IMR-90 (cell line): ENCODE results near the gene PDCD11. TPM values are rescaled to one million over a fixed set of nuclear protein-coding genes. Genes with fewer than 3 reads are reported as not detected.

Experiments
- ATAC-seq: fragments of 200-7000 bp; cut with Tn5 transposase; 2 replicates; pipeline ENCODE4 v1.9.1; 2020; ENCODE audit warnings: low read depth, mild to moderate bottlenecking, moderate library complexity
- BruUV-seq: library from RNA; stranded (reverse); fragments of 400-500 nt; replicated peaks from 2 replicates; lab custom pipeline; 2021; lab: Mats Ljungman, UMichigan
- CTCF ChIA-PET: fragments of 300-600 bp; formaldehyde crosslinking; extraction: SDS; loops from one replicate; lab custom pipeline; 2021; ENCODE audit warnings: antibody characterized with exemption; lab: Yijun Ruan, JAX
- POLR2A ChIA-PET: fragments of 300-600 bp; sonication (Branson Sonifier 250); formaldehyde crosslinking; loops from one replicate; lab custom pipeline; 2022; ENCODE audit warnings: antibody characterized with exemption; ENCODE audit not compliant: unreplicated experiment; lab: Charles Lee
- DNase-seq: peaks from one replicate; pipeline ENCODE4 v3.0.0; 2013
- H2AFZ ChIP-seq: replicated peaks from 2 replicates; pipeline ENCODE3; 2013; ENCODE audit warnings: low read length, mild to moderate bottlenecking; ENCODE audit not compliant: poor library complexity
- H2AK5ac ChIP-seq: 2 replicates; pipeline ENCODE4 v1.6.1; 2013; ENCODE audit warnings: low read depth, low read length, inconsistent platforms
- H2AK9ac ChIP-seq: replicated peaks from 2 replicates; pipeline ENCODE3; 2013; ENCODE audit warnings: mild to moderate bottlenecking, low read depth, low read length, moderate library complexity; ENCODE audit not compliant: poor library complexity
- H2BK120ac ChIP-seq: 2 replicates; pipeline ENCODE4 v1.6.1; 2013; ENCODE audit warnings: low read depth, low read length, inconsistent platforms
- H2BK15ac ChIP-seq: 3 replicates; pipeline ENCODE4 v1.6.1; 2013; ENCODE audit warnings: low read depth, low read length, inconsistent platforms
- H2BK20ac ChIP-seq: 2 replicates; pipeline ENCODE4 v1.6.1; 2013; ENCODE audit warnings: low read depth, mild to moderate bottlenecking, inconsistent platforms, low read length, moderate library complexity
- H2BK5ac ChIP-seq: 2 replicates; pipeline ENCODE4 v1.6.1; 2013; ENCODE audit warnings: mild to moderate bottlenecking, low read depth, low read length, inconsistent platforms; ENCODE audit not compliant: poor library complexity, severe bottlenecking
- H3K14ac ChIP-seq: replicated peaks from 2 replicates; pipeline ENCODE4 v1.6.1; 2013; ENCODE audit warnings: low read depth, low read length, inconsistent platforms
- H3K18ac ChIP-seq: 2 replicates; pipeline ENCODE4 v1.6.1; 2013; ENCODE audit warnings: low read depth, low read length, control low read depth
- H3K23ac ChIP-seq: 2 replicates; pipeline ENCODE4 v1.6.1; 2013; ENCODE audit warnings: low read depth, low read length, inconsistent platforms
- H3K27ac ChIP-seq: 2 replicates; pipeline ENCODE4 v1.5.1; 2013; ENCODE audit warnings: mild to moderate bottlenecking, control low read depth, low read length; ENCODE audit not compliant: insufficient read depth
- H3K27me3 ChIP-seq: 2 replicates; pipeline ENCODE4 v1.6.1; 2013; ENCODE audit warnings: low read length; ENCODE audit not compliant: control insufficient read depth, insufficient read depth
- H3K36me3 ChIP-seq: 2 replicates; pipeline ENCODE4 v1.6.1; 2013; ENCODE audit warnings: low read length, mixed read lengths; ENCODE audit not compliant: control insufficient read depth, insufficient read depth
- H3K4ac ChIP-seq: 2 replicates; pipeline ENCODE4 v1.6.1; 2013; ENCODE audit warnings: low read depth, low read length, inconsistent platforms
- H3K4me1 ChIP-seq: 2 replicates; pipeline ENCODE4 v1.6.1; 2013; ENCODE audit warnings: low read length, mixed read lengths; ENCODE audit not compliant: control insufficient read depth, insufficient read depth
- H3K4me2 ChIP-seq: 2 replicates; pipeline ENCODE4 v1.6.1; 2013; ENCODE audit warnings: low read depth, mild to moderate bottlenecking, control low read depth, low read length, moderate library complexity
- H3K4me3 ChIP-seq: 2 replicates; pipeline ENCODE4 v1.5.1; 2013; ENCODE audit warnings: low read depth, mild to moderate bottlenecking, control low read depth, low read length, moderate library complexity; ENCODE audit not compliant: insufficient read depth
- H3K56ac ChIP-seq: 2 replicates; pipeline ENCODE4 v1.6.1; 2013; ENCODE audit warnings: low read length, inconsistent platforms; ENCODE audit not compliant: insufficient read depth; ENCODE audit errors: extremely low read depth
- H3K79me1 ChIP-seq, 2 experiments: 2 replicates each; pipeline ENCODE4 v1.6.1; 2013; ENCODE audit warnings: low read length in 2 of 2, inconsistent platforms in 1 of 2, low read depth in 1 of 2
- H3K9ac ChIP-seq: 2 replicates; pipeline ENCODE4 v1.6.1; 2013; ENCODE audit warnings: low read depth, low read length, control low read depth
- H3K9me1 ChIP-seq: 2 replicates; pipeline ENCODE4 v1.6.1; 2013; ENCODE audit warnings: low read length, inconsistent platforms; ENCODE audit not compliant: insufficient read depth
- H3K9me3 ChIP-seq: 2 replicates; pipeline ENCODE4 v1.6.1; 2013; ENCODE audit warnings: low read length; ENCODE audit not compliant: control insufficient read depth, insufficient read depth
- H4K20me1 ChIP-seq: 2 replicates; pipeline ENCODE4 v1.6.1; 2013; ENCODE audit warnings: low read length, inconsistent platforms; ENCODE audit not compliant: insufficient read depth
- H4K5ac ChIP-seq: 2 replicates; pipeline ENCODE4 v1.6.1; 2013; ENCODE audit warnings: mild to moderate bottlenecking, low read depth, low read length, control low read depth
- H4K8ac ChIP-seq, 2 experiments: 2 replicates each; pipeline ENCODE4 v1.6.1; 2013; ENCODE audit warnings: low read depth in 2 of 2, low read length in 2 of 2, control low read depth in 1 of 2, inconsistent platforms in 1 of 2
- H4K91ac ChIP-seq: 2 replicates; pipeline ENCODE4 v1.6.1; 2013; ENCODE audit warnings: low read depth, low read length, inconsistent platforms; ENCODE audit not compliant: insufficient read depth
- CEBPB ChIP-seq: IDR thresholded peaks from 2 replicates; pipeline ENCODE4 v1.6.1; 2012; ENCODE audit warnings: low read depth, low read length, improper control_type of control experiment
- CTCF ChIP-seq: conservative IDR thresholded peaks from 2 replicates; pipeline ENCODE4 v1.5.1; 2012; ENCODE audit warnings: mild to moderate bottlenecking, low read depth, low read length, improper control_type of control experiment
- MAFK ChIP-seq: IDR thresholded peaks from 2 replicates; pipeline ENCODE4 v1.6.1; 2012; ENCODE audit warnings: low read depth, low read length, improper control_type of control experiment
- RCOR1 ChIP-seq: IDR thresholded peaks from 2 replicates; pipeline ENCODE4 v1.6.1; 2012; ENCODE audit warnings: mild to moderate bottlenecking, low read length, improper control_type of control experiment; ENCODE audit not compliant: insufficient replicate concordance
- SMC3 ChIP-seq: fragments of 150-350 bp; IDR thresholded peaks from 2 replicates; pipeline ENCODE4 v1.6.1; 2016; ENCODE audit warnings: low read depth, mild to moderate bottlenecking, antibody characterized with exemption, low read length, moderate library complexity
- USF2 ChIP-seq: fragments of 150-350 bp; IDR thresholded peaks from 2 replicates; pipeline ENCODE4 v1.6.1; 2017; ENCODE audit warnings: mild to moderate bottlenecking, antibody characterized with exemption, low read length, low read depth
- WGBS, 2 experiments: methylation state at CpG; one replicate each; pipeline versions ENCODE4 v1.1.5 to v1.1.7; 2013; ENCODE audit warnings: missing lambda C conversion rate in 2 of 2; ENCODE audit not compliant: insufficient read length in 1 of 2; ENCODE audit errors: extremely low coverage in 2 of 2; 5-methylcytosine and 5-hydroxymethylcytosine counted together
- dilution Hi-C: fragments of 300-500 bp; cut with HindIII; formaldehyde crosslinking; loops from one replicate; pipeline ENCODE4 v1.14.3; 2018; ENCODE audit warnings: low sequenced_read_pairs; ENCODE audit not compliant: unreplicated experiment
- in situ Hi-C: fragments of 300-500 bp; cut with MboI; formaldehyde crosslinking; loops from 3 replicates; pipeline ENCODE4 v1.14.3; 2019; ENCODE audit warnings: low sequenced_read_pairs, inconsistent platforms, mixed read lengths
- intact Hi-C: fragments of 100-400 bp; cut with micrococcal nuclease; formaldehyde crosslinking; loops from 2 replicates; pipeline ENCODE4 v1.10.0; 2022
- polyA plus RNA-seq, 3 experiments: library from polyadenylated mRNA; depleted of rRNA; stranded (reverse); fragments of >200 nt; gene quantifications; 2 replicates each; pipeline ENCODE4 v1.2.3, GENCODE V29; 2012; ENCODE audit warnings: low replicate concordance in 1 of 3
- total RNA-seq: library from RNA; depleted of rRNA; stranded (reverse); fragments of >200 nt; gene quantifications from 2 replicates; pipeline ENCODE4 v1.2.3, GENCODE V29; 2012

PDCD11 gene
- total and polyA plus RNA-seq, 2 of the 4 experiments (the other 2 are of a cell fraction), result 20.4 to 56.8 TPM

GRCh38 chr10:103447187-103447586, 50.8 kb downstream of the PDCD11 start:
- Histone ChIP-seq H2BK120ac (no peak overlapping the region), H2AK5ac (no peak overlapping the region), H3K36me3 (peaks cover 58% of the 10 kb centered on the region), H3K18ac (no peak overlapping the region), H3K4me3 (no peak overlapping the region), H2BK15ac (no peak overlapping the region), H4K20me1 (peaks cover 12% of the 10 kb centered on the region; the same call in 1 of the 2 replicates), H3K4ac (no peak overlapping the region), H3K9me1 (peaks cover 10% of the 10 kb centered on the region), H3K9ac (no peak overlapping the region), H2AFZ (no peak overlapping the region), H3K56ac (no peak overlapping the region), H3K79me1 (peaks cover 0 to 34% of the 10 kb centered on the region in 2 experiments; a peak in 1 of 4 replicates), H3K4me1 (peaks cover 4% of the 10 kb centered on the region; the same call in 1 of the 2 replicates), H3K14ac (no peak overlapping the region), H4K91ac (no peak overlapping the region), H3K23ac (no peak overlapping the region), H4K5ac (no peak overlapping the region), H3K9me3 (no peaks in the 10 kb centered on the region), H2BK5ac (no peak overlapping the region), H3K27me3 (no peaks in the 10 kb centered on the region), H3K27ac (no peak overlapping the region), H4K8ac (no peak overlapping the region), H2AK9ac (no peak overlapping the region), H2BK20ac (no peak overlapping the region), H3K4me2 (no peak overlapping the region)
- no peak for TF ChIP-seq MAFK
- no peak for TF ChIP-seq CTCF
- TF ChIP-seq CEBPB, result no peak
- TF ChIP-seq SMC3, result no peak
- TF ChIP-seq USF2, result no peak
- TF ChIP-seq RCOR1, result no peak
- BruUV-seq, result no TSS peak
- WGBS, 2 experiments, result 99% methylated on average over 10 of the region's 23 CpGs; no CpG with 5 or more reads in 1 of the 2 experiments
- ATAC-seq (no peak), DNase-seq (no peak)
- ChIA-PET POLR2A (no interaction called here), CTCF (no interaction called here)
- in situ Hi-C loops, result no loop called here
- dilution Hi-C loops, result no loop called here
- intact Hi-C loops, result no loop called here
